ENCODE results near the gene SPEN. TPM values are rescaled to one million over a fixed set of nuclear protein-coding genes. Genes with fewer than 3 reads are reported as not detected.

SPEN gene
- total and polyA plus RNA-seq, 10 of the 15 experiments (the other 5 are each of a cell fraction or from before 2014, with no cell fraction given) = 5.2 to 58.7 (median 20.1) TPM

GRCh38 chr1:15849775-15850324 lies 2.3 kb downstream of the SPEN start:
- BruUV-seq (replicated peaks) = no TSS peak
- DNase-seq (ENCODE audit: low read depth, low spot score) (no peak), FAIRE-seq (peak; percentile 88), ATAC-seq (peak; percentile 10)
- peak overlapping the region; percentile 88 for H3K9ac ChIP-seq (ENCODE audit: control insufficient read depth, insufficient read depth, low read length)
- H3K4me3 ChIP-seq = peak overlapping the region; percentile 94
- peaks cover 92% of the 10 kb centered on the region for H3K79me2 ChIP-seq (ENCODE audit: control insufficient read depth, insufficient read depth, low read length)
- CTCF ChIA-PET = interaction anchor here (0.7 to 2.4 kb wide), 5 partner anchors 16 to 113 kb away, joined by 3 to 8 read pairs (median 3); no protein-coding TSS in a partner anchor
- H3K4me2 ChIP-seq (ENCODE audit: control insufficient read depth, insufficient read depth) = peak overlapping the region; percentile 94
- in situ Hi-C loops (cut with MboI) (no loop called here), intact Hi-C loops (cut with micrococcal nuclease; ENCODE audit: unreplicated experiment) (loop anchor here (2.0 to 10.0 kb wide), 4 partner anchors 67 to 517 kb away; partner anchors contain the start of genes CASP9, DNAJC16 and SZRD1)
- RAD21 ChIA-PET (ENCODE audit: unreplicated experiment) = interaction anchor here (1.1 to 6.2 kb wide), 11 partner anchors 9 to 155 kb away, joined by 3 to 55 read pairs (median 7); partner anchors contain the start of genes SRARP and ZBTB17
- POLR2A ChIA-PET = interaction anchor here (0.5 to 6.1 kb wide), 11 partner anchors 11 to 126 kb away, joined by 3 to 75 read pairs (median 3); partner anchors contain the start of gene ZBTB17
- peak overlapping the region; percentile 86 for H3K27ac ChIP-seq (ENCODE audit: control insufficient read depth, insufficient read depth)
- no peaks in the 10 kb centered on the region for H3K9me3 ChIP-seq (replicated peaks; ENCODE audit: control insufficient read depth, insufficient read depth, low read length)
- SMC1A ChIA-PET (ENCODE audit: uncharacterized antibody, unreplicated experiment) = interaction anchor here (0.6 to 5.2 kb wide), 13 partner anchors 10 to 158 kb away, joined by 3 to 27 read pairs (median 6); no protein-coding TSS in a partner anchor
- no peaks in the 10 kb centered on the region for H3K27me3 ChIP-seq (replicated peaks in 1 of 2; ENCODE audit: control insufficient read depth in 2 of 2, insufficient read depth in 2 of 2, low read length in 1 of 2)
- WGBS (ENCODE audit: insufficient coverage, insufficient replicate concordance, low lambda C conversion rate, missing lambda C conversion rate) = under 1% methylated on average over 16 of the region's 16 CpGs
- H2AFZ ChIP-seq (ENCODE audit: control insufficient read depth, low read depth, low read length) = peak overlapping the region; percentile 53
- peaks cover 4% of the 10 kb centered on the region for H3K4me1 ChIP-seq (ENCODE audit: control insufficient read depth, insufficient read depth, low read length)
- no peaks in the 10 kb centered on the region for H3K36me3 ChIP-seq (ENCODE audit: control insufficient read depth in 2 of 2, insufficient read depth in 2 of 2, low read length in 1 of 2)
- H4K20me1 ChIP-seq (ENCODE audit: control insufficient read depth, insufficient read depth) = no peaks in the 10 kb centered on the region
- peak; percentile 70; the same call in 1 of the 2 replicates for TF ChIP-seq MLLT1 (IDR thresholded peaks at IDR 0.05)
- TF ChIP-seq E2F8 (IDR thresholded peaks at IDR 0.05; ENCODE audit: low read depth, partially characterized antibody) = peak; percentile 18
- no peak for TF ChIP-seq RAD21 (IDR thresholded peaks at IDR 0.05; ENCODE audit: insufficient read depth, low read depth, low read length)
- TF ChIP-seq PKNOX1 (IDR thresholded peaks at IDR 0.05) = 0 out of 2 replicates have a peak, but pooled peaks have one; percentile 7
- peak; percentile 13 for TF ChIP-seq POLR2AphosphoS5 (IDR thresholded peaks at IDR 0.05; ENCODE audit: low read length)
- TF ChIP-seq POLR2AphosphoS2 (IDR thresholded peaks at IDR 0.05; ENCODE audit: low read depth, low read length) = 0 out of 2 replicates have a peak, but pooled peaks have one; percentile 20
- 0 out of 2 replicates have a peak, but pooled peaks have one; percentile 18 for TF ChIP-seq FOXM1 (IDR thresholded peaks at IDR 0.05; ENCODE audit: low read depth, low read length)
- TF ChIP-seq BHLHE40 (IDR thresholded peaks at IDR 0.05; ENCODE audit: borderline replicate concordance in 1 of 2, low read depth in 2 of 2, low read length in 1 of 2) = peak; percentile 92 to 95
- TF ChIP-seq POU2F2 (IDR thresholded peaks at IDR 0.05; ENCODE audit: borderline replicate concordance, low read depth, low read length) = peak; percentile 56; the same call in 2 of the 3 replicates
- TF ChIP-seq ZNF592 (IDR thresholded peaks at IDR 0.05) = no peak
- peak; percentile 53; the same call in 1 of the 2 replicates for TF ChIP-seq IKZF1 (conservative IDR thresholded peaks at IDR 0.05)
- TF ChIP-seq IKZF2 (IDR thresholded peaks at IDR 0.05) = peak; percentile 8 to 75; a peak in 3 of 4 replicates
